Hematopoietic multipotent progenitor cell treated with erythropoietin and hydrocortisone succinate and interleukin-3 and kit ligand, for 17 days (in vitro differentiated cells): Measurements from ENCODE around the gene RPS15A.

Source experiments
- DNase-seq: peaks from one replicate; pipeline ENCODE4 v3.0.0-alpha.2; 2015; ENCODE audit warnings: low spot score

The RPS15A gene

DNA sequence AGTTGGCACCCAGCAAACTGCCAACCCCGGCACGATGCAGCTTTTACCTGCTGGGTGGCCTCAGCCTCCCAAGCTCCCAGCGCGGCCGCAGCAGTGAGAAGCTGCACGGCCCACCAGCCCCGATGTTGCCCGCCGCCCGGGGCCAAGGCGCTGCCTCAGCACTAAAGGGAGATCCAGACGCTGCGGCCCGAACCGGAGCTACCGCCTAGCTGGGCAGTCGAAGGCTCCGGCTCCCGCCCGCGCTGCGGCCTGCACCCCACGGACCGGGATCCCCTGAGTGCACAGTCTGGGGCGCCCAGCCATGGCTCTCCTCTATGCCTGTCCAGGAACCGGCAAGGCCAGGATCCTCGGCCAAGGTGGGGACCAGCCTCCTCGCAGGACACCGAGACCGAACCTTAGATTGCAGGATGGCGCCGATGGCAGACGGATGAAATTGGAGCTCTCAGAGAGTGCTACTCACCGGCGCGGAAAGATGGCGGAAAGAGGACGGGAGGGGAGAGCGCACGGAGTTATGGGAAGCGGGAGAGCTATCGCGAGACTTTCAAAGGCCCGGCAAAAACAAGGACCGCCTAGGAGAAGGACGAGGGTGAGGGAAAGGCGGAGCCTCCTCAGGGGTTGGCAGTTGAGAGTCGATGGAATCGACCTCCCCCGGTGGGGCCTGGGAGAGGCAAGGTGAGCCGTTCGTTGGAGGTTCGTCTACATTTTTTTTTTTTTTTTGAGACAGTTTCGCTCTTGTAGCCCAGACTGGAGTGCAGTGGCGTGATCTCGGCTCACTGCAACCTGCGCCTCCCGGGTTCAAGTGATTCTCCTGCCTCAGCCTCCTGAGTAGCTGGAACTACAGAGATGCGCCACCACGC is at the start of gene RPS15A:
Gene RPS15A, minus strand, starts transcription at position 485 of the 857 bp plus-strand sequence. CDS start 1,221 bp downstream, outside the sequence.
- peak; percentile 97 for DNase-seq

DNA sequence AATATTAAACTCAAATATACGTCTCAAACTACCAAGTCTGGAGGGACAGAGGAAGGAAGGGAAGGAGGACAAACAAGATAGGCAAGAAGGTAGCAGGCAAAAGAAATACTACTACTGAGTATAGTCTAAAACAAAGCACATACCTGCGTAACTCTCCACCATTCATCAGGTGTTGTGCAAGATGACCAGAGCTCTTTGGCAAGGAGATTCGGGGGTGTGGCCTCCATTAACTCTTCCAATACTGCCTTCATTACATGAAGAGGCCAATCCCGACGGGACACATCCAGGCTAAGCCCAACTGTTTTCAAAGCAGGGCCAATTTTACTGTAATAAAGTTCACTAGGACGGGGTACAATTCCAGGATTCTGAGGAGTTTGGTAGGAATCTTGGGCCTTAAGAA is 49.4 kb upstream of the RPS15A start:
- DNase-seq: no peak

DNA sequence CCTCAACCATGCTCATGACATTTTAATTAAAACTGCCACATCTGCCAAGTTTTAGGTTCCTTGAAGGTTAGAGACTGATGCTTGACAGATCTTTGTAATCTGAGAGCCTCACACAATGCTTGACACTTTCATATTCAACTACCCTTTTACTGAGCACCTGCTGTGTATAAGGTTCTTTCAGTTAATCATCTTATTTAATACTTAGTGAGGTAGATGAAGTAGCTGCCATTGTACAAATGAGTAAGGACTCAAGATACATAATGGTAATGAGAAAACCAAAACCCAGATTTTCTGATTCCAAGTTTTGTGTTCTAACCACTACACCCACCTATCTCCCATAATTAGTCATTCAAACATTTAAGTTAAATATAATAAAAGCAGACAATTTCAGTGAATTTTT is 46.6 kb upstream of the RPS15A start:
- DNase-seq: no peak

DNA sequence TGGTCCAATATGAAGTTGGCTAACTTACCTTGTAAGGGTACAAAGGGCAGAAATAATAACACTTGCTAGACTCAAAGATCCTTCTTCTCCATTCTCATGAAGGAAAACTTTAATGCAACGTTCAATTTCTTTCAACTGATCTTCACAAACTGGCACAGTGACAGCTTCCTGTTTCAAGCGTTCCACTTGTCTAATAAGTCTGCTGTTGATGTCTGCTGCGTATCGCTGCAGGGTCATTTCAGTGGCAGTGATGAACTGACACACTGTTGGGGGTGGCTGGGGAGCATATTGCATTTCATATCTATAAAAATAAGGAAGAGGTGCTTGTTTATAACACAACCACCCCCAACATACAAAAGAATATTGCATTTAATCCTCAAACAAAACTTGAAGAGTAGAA is 44.7 kb upstream of the RPS15A start:
- no peak for DNase-seq

DNA sequence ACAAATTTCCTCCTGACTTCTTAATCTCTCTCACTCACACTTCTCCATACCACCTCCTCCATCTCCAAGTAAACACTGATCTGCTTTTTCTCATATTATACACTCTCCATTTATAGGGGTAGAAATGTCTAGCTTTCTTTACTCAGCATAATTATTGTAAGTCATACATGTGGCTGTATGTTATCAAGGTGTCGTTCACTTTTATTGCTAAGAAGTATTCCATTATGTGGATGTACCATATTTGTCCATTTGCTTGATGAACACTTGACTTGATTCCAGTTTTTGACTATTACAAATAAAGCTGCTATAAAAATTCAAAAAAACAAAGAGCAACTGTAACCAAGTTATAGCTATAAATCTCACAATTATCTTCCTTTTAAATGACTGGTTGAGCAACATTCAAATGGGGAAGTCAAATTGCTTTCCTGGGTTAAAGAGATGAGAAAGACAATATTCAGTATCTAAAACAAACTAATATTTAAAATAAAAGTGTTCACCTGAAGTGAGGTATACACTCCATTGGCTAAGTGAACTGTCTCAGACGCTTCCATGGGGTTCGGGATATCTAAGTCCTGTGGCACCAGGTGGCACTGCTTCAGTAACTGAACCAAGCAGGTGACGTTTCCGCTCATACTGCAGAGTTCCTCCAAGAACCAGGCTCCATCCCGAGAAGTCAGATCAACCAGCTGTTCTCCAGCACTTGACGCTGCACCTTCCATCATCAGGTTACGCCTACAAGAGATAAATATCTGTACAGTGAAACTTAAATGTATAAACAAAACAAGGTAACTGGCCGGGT is 43.8 kb upstream of the RPS15A start:
- no peak for DNase-seq

DNA sequence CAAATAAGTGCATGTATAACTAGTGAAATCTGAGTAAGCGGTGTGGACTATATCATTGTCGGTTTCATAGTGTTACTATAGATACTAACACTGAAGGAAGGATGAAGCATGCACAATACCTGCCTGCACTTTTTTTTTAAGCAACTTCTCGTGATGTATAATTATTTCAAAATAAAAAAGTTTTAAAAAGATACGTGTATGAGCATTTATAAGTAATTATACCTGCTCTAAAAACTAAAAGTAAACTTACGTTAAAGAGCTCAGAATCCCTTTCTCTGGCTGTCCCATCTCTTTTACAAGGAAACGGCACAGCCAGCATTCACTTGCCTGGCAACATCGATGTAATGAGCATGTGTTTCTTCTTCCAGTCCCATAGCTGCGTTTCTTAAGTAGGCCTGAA is 42.5 kb upstream of the RPS15A start:
- DNase-seq: no peak

DNA sequence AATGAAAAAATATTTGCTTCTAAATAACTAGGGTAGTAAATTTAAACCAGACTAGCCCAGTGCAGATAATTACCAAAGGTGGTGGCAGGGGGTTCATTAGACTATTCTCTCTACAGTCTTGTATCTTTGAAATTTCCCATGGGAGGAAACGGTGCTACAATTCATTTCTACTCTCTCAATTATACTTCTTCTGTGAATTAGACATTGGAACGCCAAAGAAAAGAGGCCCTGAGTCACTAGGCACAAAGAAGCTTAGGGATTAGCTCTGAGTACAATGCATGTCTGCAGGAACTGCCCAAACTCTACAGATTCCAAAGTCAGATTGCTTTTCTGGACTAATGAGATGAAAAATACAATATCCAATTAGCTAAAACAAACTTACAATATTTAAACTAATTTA is 41.9 kb upstream of the RPS15A start:
- no peak for DNase-seq

DNA sequence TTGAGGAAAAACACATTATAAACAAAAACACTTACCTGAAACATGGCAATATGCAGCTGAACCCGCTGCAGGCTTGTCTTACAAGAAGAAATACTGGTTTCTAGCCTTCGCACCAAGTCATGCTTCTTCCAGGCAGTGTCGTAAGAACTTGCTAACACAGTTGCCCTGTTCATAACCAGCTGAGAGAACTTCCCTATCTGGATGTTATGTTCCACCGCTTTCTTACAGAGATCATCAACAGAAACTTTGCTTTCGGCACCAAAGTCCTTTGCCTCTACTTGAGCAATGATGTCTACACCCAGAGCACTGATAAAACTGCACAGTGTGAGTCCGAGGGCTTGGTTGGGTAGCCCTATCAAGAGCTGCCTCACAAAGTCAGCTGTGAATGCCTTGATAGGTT is 39.1 kb upstream of the RPS15A start:
- no peak for DNase-seq

DNA sequence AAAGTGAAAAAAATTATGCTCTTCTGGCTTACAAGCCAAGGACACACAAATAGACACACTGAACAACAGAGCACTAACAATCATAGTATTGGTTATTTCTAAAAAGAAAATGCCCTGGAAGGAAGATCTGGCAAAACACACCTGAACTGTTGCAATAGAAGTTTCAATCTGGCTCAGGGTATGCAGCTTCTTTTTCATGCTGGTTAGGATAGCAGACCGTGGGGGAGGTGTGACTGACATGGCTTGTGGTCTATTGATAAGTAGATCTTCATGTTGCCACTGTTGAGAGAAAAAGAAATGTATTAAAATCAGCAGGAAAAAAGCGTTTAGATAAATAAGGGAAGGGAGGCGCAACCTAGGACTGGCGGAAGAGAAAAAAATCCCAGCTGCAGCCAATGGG is 37.8 kb upstream of the RPS15A start:
- no peak for DNase-seq

DNA sequence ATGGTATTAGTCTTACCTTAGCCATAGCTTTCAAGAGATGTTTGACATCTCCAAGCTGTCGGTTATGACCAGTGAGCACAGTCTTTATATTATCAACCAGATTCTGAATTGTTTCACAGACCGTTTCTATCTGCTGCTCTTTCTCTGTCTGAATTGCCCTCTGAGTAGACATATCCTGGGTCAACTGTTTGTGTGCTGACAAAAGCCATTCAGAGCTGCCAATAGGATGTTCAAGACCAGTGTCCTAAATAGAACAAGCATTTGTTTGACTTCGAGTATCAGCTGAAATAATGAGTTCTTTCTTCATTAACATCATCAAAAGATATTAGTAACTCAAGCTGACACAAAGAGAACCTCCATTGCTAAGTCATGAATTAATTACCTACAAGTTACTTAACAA is 26.2 kb upstream of the RPS15A start:
- DNase-seq: no peak

DNA sequence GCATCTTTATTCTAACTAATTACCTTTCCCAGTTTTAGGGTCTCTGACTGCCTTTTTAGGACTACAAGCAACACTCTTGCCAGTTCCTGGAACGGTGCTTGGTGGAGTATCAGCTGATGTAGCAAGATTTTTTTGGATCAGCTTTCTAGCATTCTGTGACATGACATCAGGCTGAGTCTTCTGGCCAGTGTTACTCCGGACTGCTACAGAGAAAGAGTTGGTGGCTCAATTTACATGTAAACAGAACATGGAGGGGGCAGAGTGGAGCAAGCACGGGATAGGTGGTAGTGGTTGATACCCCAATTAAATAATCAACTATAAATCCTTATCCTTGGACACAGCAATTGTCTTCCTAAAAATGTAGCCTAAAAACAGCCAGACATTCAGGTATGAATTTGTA is 21.8 kb upstream of the RPS15A start:
- DNase-seq: no peak

DNA sequence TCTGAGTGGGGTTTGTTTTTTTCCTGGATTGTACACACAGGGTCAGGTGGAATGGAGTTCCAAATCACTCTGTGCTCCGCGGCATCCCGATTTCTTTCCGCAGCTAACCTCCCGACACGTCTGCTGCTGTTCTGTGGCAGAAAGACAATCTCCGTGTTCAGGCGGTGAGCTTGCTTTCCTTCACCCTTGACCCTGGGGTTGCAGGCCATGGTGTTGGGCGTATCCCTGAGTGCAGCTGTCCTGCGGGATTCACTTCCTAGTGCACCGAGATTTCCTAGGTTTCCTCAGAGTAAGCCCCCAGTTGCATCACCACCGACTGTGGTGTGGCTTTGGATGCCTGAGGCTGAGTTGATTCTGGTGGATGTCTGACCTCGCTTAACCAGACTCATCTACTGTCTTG is 19.0 kb upstream of the RPS15A start:
- DNase-seq: no peak

DNA sequence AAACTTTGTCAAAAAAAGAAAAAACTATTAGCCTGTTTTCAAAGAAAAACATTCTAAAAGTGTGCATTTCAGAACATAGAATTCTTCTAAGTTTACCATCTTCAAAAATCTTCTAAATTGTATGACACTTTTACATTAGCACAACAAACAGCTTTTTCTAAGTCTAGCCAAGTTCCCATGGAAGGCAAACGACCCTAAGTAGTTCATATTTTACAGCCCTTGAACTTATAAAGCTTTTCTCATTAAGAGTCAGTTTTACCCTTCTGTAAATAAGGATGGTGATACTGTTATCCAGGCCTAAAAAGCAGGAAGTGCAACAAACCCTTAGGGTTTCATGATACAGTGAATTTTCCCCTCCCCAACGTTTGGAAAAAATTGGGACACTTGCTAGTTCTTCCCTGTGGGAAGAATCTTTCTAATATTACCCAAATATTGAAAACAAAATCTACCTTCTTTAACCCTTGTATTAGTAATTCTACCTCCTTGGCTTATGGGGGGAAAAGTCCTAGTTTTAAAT is 15.2 kb upstream of the RPS15A start:
- no peak for DNase-seq

DNA sequence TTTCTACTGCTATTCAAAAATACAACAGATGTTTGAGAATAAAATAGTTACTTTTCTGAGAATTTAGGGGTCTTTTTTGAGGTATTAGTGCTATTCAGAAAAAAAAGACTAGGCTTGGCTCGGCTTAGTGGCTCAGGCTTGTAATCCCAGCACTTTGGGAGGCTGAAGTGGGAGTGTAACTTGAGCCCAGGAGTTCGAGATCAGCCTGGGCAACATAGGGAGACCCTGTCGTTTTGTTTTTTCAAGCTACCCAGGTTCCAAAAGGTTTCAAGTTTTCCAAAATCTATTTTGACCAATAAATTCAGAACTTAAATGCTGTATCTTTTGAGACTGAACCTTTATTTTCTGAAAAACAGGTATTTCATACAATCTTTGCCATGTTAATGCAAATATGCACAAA is 14.4 kb upstream of the RPS15A start:
- DNase-seq: no peak

DNA sequence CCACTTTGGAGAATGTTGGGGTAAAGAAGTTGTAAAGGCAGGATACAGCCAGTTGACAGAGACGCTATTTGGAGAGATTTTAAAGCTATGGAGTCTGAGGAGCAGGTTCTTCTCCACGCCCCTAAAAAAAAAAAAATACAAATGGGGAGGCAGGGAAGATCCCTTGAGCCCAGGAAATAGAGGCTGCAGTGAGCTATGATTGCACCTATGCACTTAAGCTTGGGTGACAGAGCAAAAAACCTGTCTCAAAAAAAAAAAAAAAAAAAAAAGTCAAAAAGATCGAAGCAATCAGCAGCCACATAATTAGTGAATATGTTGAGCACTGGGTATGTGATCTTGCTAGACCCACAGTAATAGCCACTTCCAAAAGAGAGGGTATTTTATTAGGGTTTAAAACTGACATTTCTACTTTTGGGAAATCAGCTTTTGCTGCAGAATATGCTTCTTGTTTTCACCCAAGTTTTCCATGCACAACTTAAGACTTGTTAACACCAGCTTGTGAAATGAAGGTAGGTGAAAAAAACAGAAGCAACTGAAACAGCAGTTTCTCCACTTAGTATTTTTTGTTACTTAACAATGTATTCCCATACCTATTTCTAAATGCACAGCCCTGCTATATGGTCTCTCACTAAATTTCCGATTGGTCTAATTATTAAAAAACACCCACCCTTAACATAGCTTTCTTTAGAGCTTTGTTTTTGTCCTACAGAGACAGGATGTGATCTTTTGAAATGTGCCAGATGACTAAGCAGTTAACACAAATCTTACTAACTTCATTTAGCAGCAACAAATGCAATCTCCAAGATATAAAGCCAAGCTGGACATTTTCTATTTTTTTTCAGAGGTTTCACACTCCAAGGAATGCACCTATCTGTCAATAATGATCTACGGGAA is 13.7 kb upstream of the RPS15A start:
- no peak for DNase-seq

DNA sequence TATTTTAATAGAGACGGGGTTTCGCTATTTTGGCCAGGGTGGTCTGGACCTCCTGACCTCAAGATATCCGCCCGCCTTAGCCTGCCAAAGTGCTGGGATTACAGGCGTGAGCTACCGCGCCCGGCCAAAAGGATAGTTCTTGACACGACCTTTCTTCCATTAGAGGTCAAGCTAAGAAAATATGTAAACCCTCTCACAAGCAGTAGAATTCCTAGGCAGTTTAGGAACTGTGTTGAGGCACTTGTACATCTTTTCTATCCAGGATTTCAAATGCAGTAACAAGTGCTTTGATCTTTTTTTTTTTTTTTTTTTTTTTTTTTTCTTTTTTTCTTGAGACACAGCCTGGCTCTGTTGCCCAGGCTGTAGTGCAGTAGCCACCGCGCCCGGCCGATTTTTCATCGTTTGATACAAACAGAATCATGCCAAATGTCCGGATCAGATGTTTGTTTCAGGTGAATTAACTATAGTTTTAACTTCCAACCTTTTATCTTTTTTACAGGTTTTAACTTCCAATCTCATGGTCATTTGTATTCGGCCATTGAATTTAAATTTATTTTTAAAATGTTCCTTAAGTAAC is 12.7 kb upstream of the RPS15A start:
- no peak for DNase-seq

DNA sequence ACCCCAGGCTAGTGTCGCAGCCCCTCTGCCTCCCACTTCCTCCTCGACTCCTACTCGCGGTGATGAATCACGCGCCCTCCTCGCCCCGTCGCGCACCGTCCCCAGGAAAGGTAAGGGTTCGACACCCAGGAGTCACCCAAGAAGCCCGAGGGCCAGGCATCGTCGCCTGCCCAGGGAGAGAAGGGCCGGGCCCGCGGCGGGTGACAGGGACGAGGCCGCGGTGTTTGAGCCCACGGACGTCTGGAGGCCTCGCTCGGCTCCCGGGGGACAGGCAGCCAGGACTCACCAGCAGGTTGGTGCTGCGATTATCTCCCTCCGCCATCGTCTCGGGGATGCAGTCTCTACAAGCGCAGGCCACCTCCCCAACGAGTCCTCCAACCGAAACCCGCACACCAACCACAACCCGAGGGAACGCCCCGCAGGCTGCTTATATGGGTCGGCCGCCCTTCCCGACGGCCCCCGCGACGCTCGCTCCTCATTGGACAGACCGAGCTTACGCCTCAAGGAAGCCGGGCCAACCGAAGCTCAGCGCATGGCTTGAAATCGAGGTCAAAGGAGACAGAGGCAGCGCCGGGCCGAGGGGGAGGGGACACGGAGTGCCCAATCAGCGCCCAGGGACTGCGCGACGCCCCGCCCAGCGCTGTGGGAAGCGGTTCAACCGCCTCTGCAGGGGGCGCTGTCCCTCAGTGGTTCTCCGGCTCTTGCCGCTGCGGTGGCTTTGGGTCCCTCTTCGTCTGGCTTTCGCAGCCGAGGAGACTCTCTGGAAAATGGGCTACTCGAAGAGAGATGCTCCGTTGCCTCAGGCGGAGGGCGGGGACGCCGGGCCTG is 11.2 kb upstream of the RPS15A start, which contains the start of gene ARL6IP1:
Gene ARL6IP1, minus strand, starts transcription at position 405 of the 828 bp plus-strand sequence. Its CDS starts 83 bp downstream, at position 322.
- DNase-seq: peak; percentile 100

DNA sequence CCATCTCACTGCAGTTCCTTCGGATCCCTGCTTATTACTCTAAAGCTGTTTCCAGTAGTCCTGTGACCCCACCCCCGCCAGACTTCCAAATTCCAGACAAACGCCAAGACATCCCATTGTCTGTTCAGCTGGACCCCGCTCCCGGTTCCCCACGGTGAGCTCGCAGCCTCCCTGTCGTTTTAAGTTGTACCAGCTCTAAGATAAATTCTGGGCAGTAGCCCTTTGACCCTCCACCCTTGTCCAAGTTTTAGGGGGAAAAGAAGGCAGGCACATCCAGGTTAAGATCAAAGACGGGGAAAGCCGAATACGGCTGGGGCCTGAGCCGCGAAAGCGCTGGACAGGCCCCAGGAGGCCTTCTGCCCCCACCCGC is 10.6 kb upstream of the RPS15A start:
- DNase-seq: no peak

DNA sequence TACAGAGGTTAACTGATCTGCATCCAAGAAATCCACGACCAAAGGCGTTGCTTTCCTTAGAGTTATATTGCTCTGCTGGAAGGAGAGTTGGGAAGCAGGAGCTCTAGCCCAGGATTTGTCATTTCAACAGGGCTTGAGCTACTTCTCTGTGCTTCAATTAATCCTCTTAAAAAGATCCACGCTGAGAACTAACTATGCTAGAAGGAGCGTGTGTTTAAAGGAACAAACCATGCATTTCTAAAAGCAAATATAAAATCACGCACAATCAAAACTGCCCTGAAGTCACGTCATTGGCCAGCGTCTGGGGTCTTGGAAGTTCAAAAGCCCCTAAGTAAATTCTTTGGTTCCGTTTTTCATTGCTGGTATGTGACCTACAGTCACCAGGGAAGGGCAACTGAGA is 10.2 kb upstream of the RPS15A start:
- DNase-seq: no peak

DNA sequence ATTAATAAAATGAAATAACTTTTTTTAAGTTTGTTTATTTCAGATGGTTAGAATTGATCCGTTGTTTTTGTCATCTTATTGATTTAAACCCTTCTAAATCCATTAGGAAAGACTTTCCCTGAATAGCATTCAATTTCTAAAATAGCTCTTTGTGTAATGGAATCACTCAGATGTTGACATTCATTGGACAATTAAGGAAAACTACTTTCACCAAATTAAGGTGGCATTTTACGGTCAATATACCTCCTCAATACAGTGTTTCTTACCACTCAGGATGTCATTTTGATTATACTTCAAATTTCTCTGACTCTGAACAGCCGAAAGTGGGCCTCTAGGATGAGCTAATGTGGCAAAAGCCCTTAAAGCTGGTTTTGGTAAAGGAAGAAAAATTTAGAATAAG is 9.4 kb upstream of the RPS15A start:
- DNase-seq: no peak

DNA sequence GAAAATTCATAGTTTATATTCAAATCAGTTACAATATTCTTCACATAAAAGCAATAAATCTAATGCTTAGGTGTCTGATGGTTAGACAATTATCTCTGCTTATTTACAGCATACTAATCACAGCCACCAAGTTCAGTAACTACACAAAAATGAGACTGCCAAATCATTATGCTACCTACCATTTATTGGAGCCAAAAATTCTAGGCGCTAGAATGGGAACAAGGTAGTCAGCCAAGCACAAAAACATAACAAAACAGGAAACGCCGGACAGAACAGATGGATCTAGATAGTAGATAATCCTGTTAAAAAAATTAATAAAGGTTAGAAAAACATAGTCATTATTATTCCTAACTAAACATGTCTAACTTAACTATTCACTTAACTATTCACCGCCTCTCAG is 7.6 kb upstream of the RPS15A start:
- DNase-seq: no peak
